Body of pancreas (tissue), 4 donors: Measurements from ENCODE around the gene MTM1. TPM values are rescaled to one million over a fixed set of nuclear protein-coding genes. Genes with fewer than 3 reads are reported as not detected.

Source experiments
- ATAC-seq: fragments of 150-250 bp; one replicate; pipeline ENCODE4 v1.9.1; 2016
- DNase-seq, 4 donors: peaks; one replicate each; pipeline ENCODE4 v3.0.0-alpha.2; 2019
- H3K27ac ChIP-seq, 4 donors: fragments of 200-600 bp; sonication (generic); 1 replicate in 3 of 4; 2 replicates in 1 of 4; pipeline versions ENCODE4 v1.5.1 to v1.6.1; 2016 to 2019; ENCODE audit warnings: mild to moderate bottlenecking in 1 of 4, mixed read lengths in 1 of 4, moderate library complexity in 1 of 4
- H3K27me3 ChIP-seq, 2 donors: fragments of 200-600 bp; sonication (generic); one replicate each; pipeline ENCODE4 v1.6.0; 2016; ENCODE audit warnings: mild to moderate bottlenecking in 1 of 2
- H3K36me3 ChIP-seq, 2 donors: fragments of 200-600 bp; sonication (generic); replicated peaks in 1 of 2; 2 replicates each; pipeline ENCODE4 v1.5.1; 2016; ENCODE audit warnings: low read depth in 2 of 2; ENCODE audit not compliant: insufficient read depth in 1 of 2
- H3K4me1 ChIP-seq: fragments of 200-600 bp; sonication (generic); one replicate; pipeline ENCODE4 v1.6.0; 2016
- H3K4me3 ChIP-seq, 2 donors: fragments of 200-600 bp; sonication (generic); 1 replicate in 1 of 2; 2 replicates in 1 of 2; pipeline ENCODE4 v1.5.1; 2016 to 2019
- H3K9me3 ChIP-seq, 3 donors: fragments of 200-600 bp; sonication (generic); 1 replicate in 2 of 3; 2 replicates in 1 of 3; pipeline ENCODE4 v1.5.1; 2016
- POLR2A ChIP-seq, 3 donors: fragments of 450-650 bp; IDR thresholded peaks; one replicate each; pipeline ENCODE4 v1.6.1; 2016; ENCODE audit warnings: antibody characterized with exemption in 3 of 3, mild to moderate bottlenecking in 2 of 3
- WGBS, 2 donors: methylation state at CpG; one replicate each; pipeline ENCODE4 v1.1.5; 2017; 5-methylcytosine and 5-hydroxymethylcytosine counted together
- intact Hi-C: fragments of 100-400 bp; cut with DNase I; formaldehyde crosslinking; loops from one replicate; pipeline ENCODE4 v1.15.1; 2023
- total RNA-seq, 2 donors: library from RNA; depleted of rRNA; stranded (reverse); fragments of >200 nt; gene quantifications; one replicate each; pipeline ENCODE4 v1.1.0, GENCODE V29; 2016
- TF ChIP-seq, protein P1 (sequence below), 7 experiments: fragments of 450-650 bp in 4 of 7; fragments of 200-600 bp in 3 of 7; sonication (generic) in 3 of 7; IDR thresholded peaks; one replicate each; pipeline ENCODE4 v1.5.1; 2016 to 2019; ENCODE audit warnings: antibody characterized with exemption in 7 of 7

Gene MTM1
- total RNA-seq, 2 donors from 2014 or later = 5.3 to 5.4 TPM

DNA sequence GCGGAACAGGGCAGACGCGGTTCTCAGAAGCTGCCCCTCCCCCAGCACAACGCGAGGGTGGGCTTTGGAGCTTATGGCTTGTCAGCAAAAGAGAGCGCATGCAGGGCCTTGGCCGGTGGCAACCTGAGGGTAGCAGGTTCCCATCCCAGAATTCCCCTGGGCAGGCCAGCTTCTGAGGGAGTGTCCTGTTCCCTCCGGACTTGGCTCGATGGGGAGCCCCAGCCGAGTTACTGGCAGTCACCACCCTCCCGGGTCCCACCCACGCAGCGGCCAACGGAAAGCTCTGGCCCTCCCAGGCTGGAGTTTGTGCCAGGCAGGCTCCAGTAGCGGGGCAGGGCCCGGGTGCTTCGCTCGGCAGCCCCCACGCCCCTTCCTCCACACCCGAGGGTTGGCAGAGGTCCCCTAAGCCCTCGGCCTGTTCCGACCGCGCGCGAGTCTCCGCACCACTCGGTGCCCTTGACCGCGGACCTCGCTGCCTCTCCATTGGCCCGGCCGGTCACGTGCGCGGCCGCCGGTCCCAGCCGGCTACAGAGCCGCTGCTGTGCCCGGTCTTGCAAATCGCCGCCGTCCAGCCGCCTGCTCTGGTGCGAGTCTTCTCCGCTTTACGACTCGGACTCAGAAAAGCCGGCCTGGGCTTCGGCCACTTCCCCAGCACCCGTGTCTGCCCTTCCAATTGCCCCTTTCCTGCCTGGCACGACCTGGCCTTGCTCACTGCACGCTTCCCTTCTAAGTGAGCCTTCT, 20.9 kb upstream of the MTM1 start:
- ATAC-seq = peak; percentile 95
- DNase-seq = peak; percentile 60 to 72 (median 66)
- H3K27ac ChIP-seq = peak overlapping the region; percentile 46 to 81 (median 78)
- H3K4me1 ChIP-seq = peaks cover 19% of the 10 kb centered on the region
- intact Hi-C loops = no loop called here
- H3K36me3 ChIP-seq = no peaks in the 10 kb centered on the region
- TF ChIP-seq, protein P1, sequence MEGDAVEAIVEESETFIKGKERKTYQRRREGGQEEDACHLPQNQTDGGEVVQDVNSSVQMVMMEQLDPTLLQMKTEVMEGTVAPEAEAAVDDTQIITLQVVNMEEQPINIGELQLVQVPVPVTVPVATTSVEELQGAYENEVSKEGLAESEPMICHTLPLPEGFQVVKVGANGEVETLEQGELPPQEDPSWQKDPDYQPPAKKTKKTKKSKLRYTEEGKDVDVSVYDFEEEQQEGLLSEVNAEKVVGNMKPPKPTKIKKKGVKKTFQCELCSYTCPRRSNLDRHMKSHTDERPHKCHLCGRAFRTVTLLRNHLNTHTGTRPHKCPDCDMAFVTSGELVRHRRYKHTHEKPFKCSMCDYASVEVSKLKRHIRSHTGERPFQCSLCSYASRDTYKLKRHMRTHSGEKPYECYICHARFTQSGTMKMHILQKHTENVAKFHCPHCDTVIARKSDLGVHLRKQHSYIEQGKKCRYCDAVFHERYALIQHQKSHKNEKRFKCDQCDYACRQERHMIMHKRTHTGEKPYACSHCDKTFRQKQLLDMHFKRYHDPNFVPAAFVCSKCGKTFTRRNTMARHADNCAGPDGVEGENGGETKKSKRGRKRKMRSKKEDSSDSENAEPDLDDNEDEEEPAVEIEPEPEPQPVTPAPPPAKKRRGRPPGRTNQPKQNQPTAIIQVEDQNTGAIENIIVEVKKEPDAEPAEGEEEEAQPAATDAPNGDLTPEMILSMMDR (IDR thresholded peaks at IDR 0.05) = no peak
- peak in 2 of 3 donors; percentile 45 to 48 for TF ChIP-seq POLR2A (IDR thresholded peaks at IDR 0.05)
- WGBS, 2 donors = 5% methylated on average over 6 to 14 of the region's 54 CpGs
- H3K4me3 ChIP-seq = no peak overlapping the region
- H3K27me3 ChIP-seq = no peaks in the 10 kb centered on the region
- H3K9me3 ChIP-seq = no peaks in the 10 kb centered on the region

DNA sequence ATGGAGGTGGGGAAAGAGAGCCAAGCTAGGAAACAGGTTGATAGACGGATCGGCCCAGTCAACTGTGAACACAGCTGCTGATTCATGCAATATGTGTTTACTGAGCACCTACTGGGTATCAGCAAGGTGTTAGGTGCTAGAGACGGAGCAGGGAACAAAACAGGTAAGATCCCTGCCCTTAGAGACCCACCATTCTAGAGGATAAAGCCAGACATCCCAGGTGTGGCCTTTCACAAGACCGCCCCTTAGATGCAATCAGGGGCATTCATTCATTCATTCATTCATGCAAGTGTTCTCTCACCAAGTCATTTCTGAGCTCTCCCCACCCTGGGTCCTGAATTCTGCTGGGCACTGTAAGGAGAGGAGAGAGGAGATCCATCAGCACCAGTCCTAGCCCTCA, 20.2 kb upstream of the MTM1 start:
- Histone ChIP-seq H3K27me3 (no peaks in the 10 kb centered on the region), H3K4me1 (peaks cover 19% of the 10 kb centered on the region), H3K36me3 (no peaks in the 10 kb centered on the region), H3K27ac (peak overlapping the region in 3 of 4 donors; percentile 76 to 81 (median 80)), H3K9me3 (no peaks in the 10 kb centered on the region), H3K4me3 (no peak overlapping the region)
- peak; percentile 8 for ATAC-seq
- WGBS, 2 donors = 33 to 60% methylated on average over 3 to 4 of the region's 4 CpGs
- no peak for DNase-seq
- TF ChIP-seq, protein P1 (IDR thresholded peaks at IDR 0.05) = no peak
- no peak for TF ChIP-seq POLR2A (IDR thresholded peaks at IDR 0.05)
- intact Hi-C loops = no loop called here

DNA sequence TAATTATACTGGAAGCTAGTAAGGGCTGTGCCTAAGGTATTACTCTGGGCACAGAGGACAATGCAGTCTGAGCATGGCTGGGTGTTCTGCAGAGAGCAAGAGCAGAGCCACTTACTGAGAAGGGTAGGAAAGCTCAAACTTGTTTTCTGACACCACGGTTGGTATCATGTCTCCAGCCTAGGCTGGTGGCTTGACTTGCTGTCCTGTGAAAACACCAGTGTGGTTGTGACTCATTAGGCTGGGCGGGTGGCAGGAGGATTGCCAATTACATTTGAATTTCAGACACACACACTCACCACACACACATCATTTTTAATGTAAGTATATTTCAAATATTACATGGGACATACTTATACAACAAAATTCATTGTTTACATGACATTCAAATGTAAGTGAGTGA, 19.7 kb upstream of the MTM1 start:
- no peaks in the 10 kb centered on the region for H3K9me3 ChIP-seq
- intact Hi-C loops = no loop called here
- peaks cover 19% of the 10 kb centered on the region for H3K4me1 ChIP-seq
- no peak overlapping the region for H3K4me3 ChIP-seq
- no peak for DNase-seq
- no peak for ATAC-seq
- no peaks in the 10 kb centered on the region for H3K27me3 ChIP-seq
- H3K27ac ChIP-seq = no peak overlapping the region
- TF ChIP-seq, protein P1 (IDR thresholded peaks at IDR 0.05) = no peak
- no peaks in the 10 kb centered on the region for H3K36me3 ChIP-seq
- WGBS, 2 donors = 93% methylated on average over 2 of the region's 2 CpGs

DNA sequence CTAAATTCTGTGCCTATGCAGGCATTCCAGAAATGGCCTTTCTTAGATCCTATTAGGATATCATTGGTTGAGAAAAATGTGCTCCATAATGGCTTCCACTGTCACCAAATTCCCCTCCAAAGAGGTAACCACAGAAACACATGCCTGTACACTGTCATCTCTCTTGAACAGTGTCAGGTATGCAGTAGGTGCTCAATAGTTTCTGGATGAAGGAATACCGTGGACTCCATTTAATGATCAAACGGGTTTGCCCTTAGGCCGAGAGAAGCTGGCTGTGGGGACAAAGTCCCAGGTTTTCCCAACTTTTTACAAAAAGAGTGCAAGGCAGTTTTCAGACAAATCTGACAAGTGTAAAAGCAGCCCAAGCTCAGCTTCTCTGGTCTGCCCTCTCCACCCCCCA, 16.5 kb upstream of the MTM1 start:
- TF ChIP-seq, protein P1 (IDR thresholded peaks at IDR 0.05) = no peak
- TF ChIP-seq POLR2A (IDR thresholded peaks at IDR 0.05) = no peak

GRCh38 chrX:150558424-150558823, 10.0 kb upstream of the MTM1 start:
- Histone ChIP-seq H3K4me3 (no peak overlapping the region), H3K4me1 (no peaks in the 10 kb centered on the region), H3K36me3 (no peaks in the 10 kb centered on the region), H3K9me3 (no peaks in the 10 kb centered on the region), H3K27ac (no peak overlapping the region), H3K27me3 (no peaks in the 10 kb centered on the region)
- no peak for DNase-seq
- 44 to 61% methylated on average over 5 of the region's 7 CpGs for WGBS, 2 donors
- ATAC-seq = no peak
- intact Hi-C loops = no loop called here
- TF ChIP-seq, protein P1 (IDR thresholded peaks at IDR 0.05) = no peak
- TF ChIP-seq POLR2A (IDR thresholded peaks at IDR 0.05) = no peak

More for the DNA sequence above, 16.5 kb upstream of the MTM1 start:
- intact Hi-C loops = no loop called here
- H3K4me3 ChIP-seq = no peak overlapping the region
- WGBS, 2 donors = 93% methylated on average over 3 of the region's 3 CpGs; no CpG with 5 or more reads in 1 of the 2 donors
- H3K4me1 ChIP-seq = peaks cover 15% of the 10 kb centered on the region
- no peak overlapping the region for H3K27ac ChIP-seq
- no peaks in the 10 kb centered on the region for H3K27me3 ChIP-seq
- no peak for DNase-seq
- no peak for ATAC-seq
- no peaks in the 10 kb centered on the region for H3K9me3 ChIP-seq
- no peaks in the 10 kb centered on the region for H3K36me3 ChIP-seq
